MCF 10A (cell line): ENCODE results near the gene C16orf96. TPM values are rescaled to one million over a fixed set of nuclear protein-coding genes. Genes with fewer than 3 reads are reported as not detected.

ENCODE experiments used
- BruUV-seq: library from RNA; stranded (reverse); fragments of 400-500 nt; replicated peaks from 2 replicates; lab custom pipeline; 2021; lab: Mats Ljungman, UMichigan
- CTCF ChIA-PET: fragments of 300-600 bp; sonication (Branson Sonifier 250); formaldehyde crosslinking; extraction: SDS; loops from one replicate; lab custom pipeline; 2021; ENCODE audit warnings: antibody characterized with exemption, inconsistent platforms; lab: Yijun Ruan, JAX
- POLR2A ChIA-PET: fragments of 300-600, 350-650 bp; sonication (Branson Sonifier 250); formaldehyde crosslinking; extraction: SDS; loops from one replicate; lab custom pipeline; 2020; ENCODE audit warnings: antibody characterized with exemption, inconsistent platforms; lab: Yijun Ruan, JAX
- DNase-seq: peaks from one replicate; pipeline ENCODE4 v3.0.0-alpha.2; 2018; ENCODE audit not compliant: unreplicated experiment
- H3K27ac Mint-ChIP-seq: one replicate; pipeline ENCODE4 v1.8.0; 2022; ENCODE audit warnings: mild to moderate bottlenecking, low read depth, mixed read lengths; ENCODE audit not compliant: unreplicated experiment
- H3K27me3 Mint-ChIP-seq: one replicate; pipeline ENCODE4 v1.8.0; 2022; ENCODE audit warnings: mixed read lengths; ENCODE audit not compliant: insufficient read depth, unreplicated experiment
- H3K36me3 Mint-ChIP-seq: one replicate; pipeline ENCODE4 v1.8.0; 2022; ENCODE audit warnings: mild to moderate bottlenecking, moderate library complexity, mixed read lengths; ENCODE audit not compliant: insufficient read depth, unreplicated experiment
- H3K4me1 Mint-ChIP-seq: one replicate; pipeline ENCODE4 v1.8.0; 2022; ENCODE audit warnings: mixed read lengths; ENCODE audit not compliant: insufficient read depth, unreplicated experiment
- H3K4me3 Mint-ChIP-seq: one replicate; pipeline ENCODE4 v1.8.0; 2022; ENCODE audit warnings: mild to moderate bottlenecking, moderate library complexity, mixed read lengths; ENCODE audit not compliant: unreplicated experiment
- H3K9me3 Mint-ChIP-seq: one replicate; pipeline ENCODE4 v1.8.0; 2022; ENCODE audit warnings: mixed read lengths; ENCODE audit not compliant: unreplicated experiment
- intact Hi-C: fragments of 100-400 bp; cut with micrococcal nuclease; formaldehyde crosslinking; loops from 2 replicates; pipeline ENCODE4 v1.14.1; 2022
- total RNA-seq: library from RNA; stranded (reverse); gene quantifications from 2 replicates; pipeline ENCODE4 v1.2.3, GENCODE V29; 2022
- TF ChIP-seq, protein P1 (sequence below): fragments of 200-600 bp; IDR thresholded peaks from one replicate; pipeline ENCODE4 v1.8.0; 2022; ENCODE audit warnings: antibody characterized with exemption, mild to moderate bottlenecking; ENCODE audit not compliant: unreplicated experiment

Gene C16orf96
- total RNA-seq, 1 experiment from 2014 or later: not detected

DNA sequence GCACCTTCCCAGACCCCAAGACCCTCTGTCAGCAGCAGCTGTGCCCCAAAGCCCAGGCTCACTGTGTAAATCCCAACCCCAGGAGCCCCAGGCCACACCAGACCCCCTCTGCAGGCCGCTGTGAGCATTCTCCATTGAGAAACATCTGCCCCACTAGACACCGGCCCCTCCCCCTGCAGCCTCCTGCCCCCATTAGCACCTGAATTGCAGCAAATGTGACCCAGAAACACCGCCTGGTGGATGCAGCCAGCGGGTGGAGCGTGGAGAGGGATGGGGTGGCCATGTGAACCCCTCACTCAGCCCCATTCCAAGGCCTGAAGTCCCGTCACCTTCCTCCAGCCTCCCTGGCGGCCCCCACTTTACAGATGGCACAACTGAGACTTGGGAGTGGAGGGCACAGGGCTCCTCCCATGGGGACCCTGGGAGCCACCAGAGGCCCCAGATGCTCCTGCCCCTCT lies 56.4 kb downstream of the C16orf96 start:
- ChIA-PET POLR2A (no interaction called here), CTCF (interaction anchor here (1.6 kb wide), 1 partner anchor 12 kb away, joined by 9 read pairs; no protein-coding TSS in a partner anchor)
- Mint-ChIP-seq H3K9me3 (no peaks in the 10 kb centered on the region), H3K27ac (peak overlapping the region; percentile 61), H3K27me3 (no peaks in the 10 kb centered on the region), H3K4me3 (peak overlapping the region; percentile 85), H3K4me1 (peaks cover 13% of the 10 kb centered on the region), H3K36me3 (peaks cover 18% of the 10 kb centered on the region)
- no peak for DNase-seq
- intact Hi-C loops: loop anchor here (10.0 kb wide), 1 partner anchor 342 kb away; the partner anchor contains the start of gene SEC14L5
- TF ChIP-seq, protein P1, sequence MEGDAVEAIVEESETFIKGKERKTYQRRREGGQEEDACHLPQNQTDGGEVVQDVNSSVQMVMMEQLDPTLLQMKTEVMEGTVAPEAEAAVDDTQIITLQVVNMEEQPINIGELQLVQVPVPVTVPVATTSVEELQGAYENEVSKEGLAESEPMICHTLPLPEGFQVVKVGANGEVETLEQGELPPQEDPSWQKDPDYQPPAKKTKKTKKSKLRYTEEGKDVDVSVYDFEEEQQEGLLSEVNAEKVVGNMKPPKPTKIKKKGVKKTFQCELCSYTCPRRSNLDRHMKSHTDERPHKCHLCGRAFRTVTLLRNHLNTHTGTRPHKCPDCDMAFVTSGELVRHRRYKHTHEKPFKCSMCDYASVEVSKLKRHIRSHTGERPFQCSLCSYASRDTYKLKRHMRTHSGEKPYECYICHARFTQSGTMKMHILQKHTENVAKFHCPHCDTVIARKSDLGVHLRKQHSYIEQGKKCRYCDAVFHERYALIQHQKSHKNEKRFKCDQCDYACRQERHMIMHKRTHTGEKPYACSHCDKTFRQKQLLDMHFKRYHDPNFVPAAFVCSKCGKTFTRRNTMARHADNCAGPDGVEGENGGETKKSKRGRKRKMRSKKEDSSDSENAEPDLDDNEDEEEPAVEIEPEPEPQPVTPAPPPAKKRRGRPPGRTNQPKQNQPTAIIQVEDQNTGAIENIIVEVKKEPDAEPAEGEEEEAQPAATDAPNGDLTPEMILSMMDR: no peak
- no TSS peak for BruUV-seq

DNA sequence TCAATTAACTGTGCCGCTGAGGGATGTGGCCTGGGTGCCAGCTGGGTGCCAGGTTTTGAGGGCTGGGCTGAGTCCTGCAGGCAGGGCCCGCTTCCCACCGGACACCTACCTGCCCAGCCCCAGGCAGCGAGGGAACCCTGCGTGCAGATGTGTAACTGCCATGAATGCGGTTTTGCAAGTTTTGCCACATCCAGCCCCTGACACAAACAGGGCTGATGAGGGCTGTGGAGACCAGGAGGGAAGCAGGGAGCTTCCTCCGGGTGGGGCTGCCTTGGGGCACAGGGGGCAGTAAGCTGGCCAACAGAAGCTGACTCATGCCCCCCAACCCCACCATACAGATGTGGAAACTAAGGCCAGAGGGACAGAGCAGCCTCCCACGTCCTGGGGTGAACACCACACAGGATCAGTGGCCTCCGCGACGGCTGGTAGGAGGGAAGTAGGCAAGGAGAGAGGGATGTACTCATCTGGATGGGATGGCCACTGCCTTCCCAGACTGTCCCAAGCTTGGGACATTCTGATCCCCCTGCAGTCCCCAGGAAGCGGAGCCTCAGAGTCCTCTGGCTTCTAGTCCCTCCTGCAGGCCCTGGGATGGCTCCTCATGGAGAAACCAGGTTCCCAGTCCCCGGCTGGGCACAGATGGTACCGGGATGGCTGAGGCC lies 57.0 kb downstream of the C16orf96 start:
- ChIA-PET POLR2A (interaction anchor here (0.6 to 4.7 kb wide), 4 partner anchors 8 to 113 kb away, joined by 3 to 23 read pairs (median 4); partner anchors contain the start of gene C16orf96), CTCF (interaction anchor here (0.6 to 4.2 kb wide), 2 partner anchors 12 to 479 kb away, joined by 3 to 25 read pairs; partner anchors contain the start of gene MGRN1)
- Mint-ChIP-seq H3K27me3 (no peaks in the 10 kb centered on the region), H3K9me3 (no peaks in the 10 kb centered on the region), H3K27ac (peak overlapping the region; percentile 61), H3K4me3 (peak overlapping the region; percentile 85), H3K4me1 (peaks cover 13% of the 10 kb centered on the region), H3K36me3 (peaks cover 13% of the 10 kb centered on the region)
- intact Hi-C loops: loop anchor here (10.0 kb wide), 1 partner anchor 342 kb away; the partner anchor contains the start of gene SEC14L5
- TF ChIP-seq, protein P1: no peak
- DNase-seq: peak; percentile 38
- BruUV-seq: TSS peak; percentile 19

DNA sequence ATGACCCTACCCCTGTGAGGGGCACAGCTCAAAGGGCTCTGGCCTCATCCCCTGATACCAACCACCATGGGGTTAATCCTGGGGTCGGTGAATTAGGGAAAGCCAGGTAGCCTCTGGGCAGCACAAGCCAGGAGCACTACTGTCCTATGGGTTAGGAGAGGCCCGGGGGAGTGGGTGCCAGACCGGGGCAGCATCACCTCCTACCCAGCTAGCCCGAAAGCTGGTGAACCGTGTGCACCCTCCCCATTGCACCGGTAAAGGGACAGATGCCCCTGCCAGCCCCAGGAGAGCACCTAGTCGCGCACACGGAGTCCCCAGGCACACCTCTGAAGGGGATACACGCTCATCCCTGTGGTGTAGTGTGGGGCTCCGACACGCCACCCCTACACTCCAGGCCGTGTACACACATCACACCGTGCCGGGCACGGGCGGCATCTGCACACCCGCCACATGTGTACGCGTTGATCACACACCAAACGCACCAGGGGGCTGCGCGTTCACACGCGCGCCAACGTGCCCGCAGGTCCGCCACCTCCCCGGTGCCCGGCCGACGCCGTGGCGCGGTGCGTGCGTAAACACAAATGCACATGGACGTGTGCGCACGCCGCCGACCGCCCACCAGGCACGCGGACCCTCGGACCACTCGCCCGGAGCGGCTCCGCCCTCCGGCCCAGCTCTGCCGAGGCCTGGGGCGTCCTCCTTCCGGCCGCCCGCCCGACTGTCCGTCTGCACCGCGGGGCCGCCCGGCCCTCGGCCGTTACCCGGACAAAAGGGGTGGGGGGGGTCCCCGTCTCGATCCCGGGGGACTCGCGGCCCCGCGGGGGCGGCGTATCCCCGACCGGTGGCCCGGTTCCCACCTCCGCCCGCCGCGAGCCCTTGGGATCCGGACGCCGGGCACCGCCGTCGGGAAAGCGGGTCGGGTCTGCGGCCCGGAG lies 57.8 kb downstream of the C16orf96 start:
- Mint-ChIP-seq H3K36me3 (peaks cover 13% of the 10 kb centered on the region), H3K27ac (peak overlapping the region; percentile 98), H3K4me3 (peak overlapping the region; percentile 85), H3K27me3 (no peaks in the 10 kb centered on the region), H3K9me3 (no peaks in the 10 kb centered on the region), H3K4me1 (peaks cover 18% of the 10 kb centered on the region)
- ChIA-PET CTCF (interaction anchor here (0.6 to 4.2 kb wide), 3 partner anchors 11 to 478 kb away, joined by 3 to 25 read pairs (median 3); partner anchors contain the start of gene MGRN1), POLR2A (interaction anchor here (0.6 to 4.7 kb wide), 13 partner anchors 9 to 342 kb away, joined by 3 to 51 read pairs (median 3); partner anchors contain the start of genes ANKS3, C16orf96, DNAAF8 and HMOX2)
- no TSS peak for BruUV-seq
- DNase-seq: peak; percentile 28
- TF ChIP-seq, protein P1: no peak
- intact Hi-C loops: loop anchor here (10.0 kb wide), 1 partner anchor 341 kb away; the partner anchor contains the start of gene SEC14L5
